Heart left ventricle (tissue), 13 donors: Measurements from ENCODE around the gene HS6ST3.

Experiments
- POLR2A ChIP-seq, 2 donors: fragments of 450-650 bp; IDR thresholded peaks; one replicate each; pipeline ENCODE4 v1.6.1; 2017; ENCODE audit warnings: antibody characterized with exemption in 2 of 2, mild to moderate bottlenecking in 2 of 2, moderate library complexity in 2 of 2
- TF ChIP-seq, protein P1 (sequence below), 12 donors: fragments of 200-600 bp; sonication (generic) in 4 of 12; IDR thresholded peaks; one replicate each; pipeline versions ENCODE4 v1.5.0 to v1.8.0; 2018 to 2022; ENCODE audit warnings: antibody characterized with exemption in 12 of 12, mild to moderate bottlenecking in 5 of 12
- donor health status: ischemic (EF 13 %, LVEDD 7.1; RV severe dilation, severe dysfunction).
- donor health status: DM: no; HTN: yes; CAD: no.
- donor health status: DM: no; HTN: no; CAD: no.
- donor health status: ischemic (EF 25% LVEDD 6.9; RV normal size, moderate dysfunction).
- donor health status: ischemic (EF 25% LVEDD 5.7; RV mildly dilated, moderate dysfunction).
- donor health status: ischemic (EF 35%, LVEDD 5.7; RV mildly dilated, moderate dysfunction).
- donor health status: nonischemic (EF 11% LVEDD 7.7; RV severe dilation, severe dysfunction).
- donor health status: DM: yes; HTN: yes; CAD: no.
- donor health status: PGD.
- donor health status: ischemic (EF 29% LVEDD 5.4; RV normal size, mild dysfunction).
- donor health status: nonischemic (EF 23%, LVEDD 6.1; RV moderate dilation, normal function).

DNA sequence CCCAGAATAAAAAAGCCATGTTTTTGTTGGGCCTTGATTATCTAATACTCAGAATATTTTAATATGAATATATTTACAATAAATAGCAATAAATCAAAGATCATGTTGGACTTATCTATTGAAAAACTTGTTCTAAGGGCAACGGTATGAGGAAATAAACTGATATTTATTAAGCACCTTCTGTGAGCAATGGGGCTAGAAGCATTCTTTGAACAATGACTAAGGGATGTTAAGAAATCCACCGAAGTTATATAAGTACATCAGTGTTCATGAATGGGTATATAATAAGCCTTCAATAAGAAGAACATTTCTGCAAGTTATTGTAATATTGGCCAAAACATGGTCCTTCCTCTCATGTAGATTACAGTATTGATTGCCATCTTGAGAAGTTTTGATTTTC lies 682.5 kb downstream of the HS6ST3 start:
- no peak for TF ChIP-seq POLR2A (IDR thresholded peaks at IDR 0.05)
- TF ChIP-seq, protein P1, sequence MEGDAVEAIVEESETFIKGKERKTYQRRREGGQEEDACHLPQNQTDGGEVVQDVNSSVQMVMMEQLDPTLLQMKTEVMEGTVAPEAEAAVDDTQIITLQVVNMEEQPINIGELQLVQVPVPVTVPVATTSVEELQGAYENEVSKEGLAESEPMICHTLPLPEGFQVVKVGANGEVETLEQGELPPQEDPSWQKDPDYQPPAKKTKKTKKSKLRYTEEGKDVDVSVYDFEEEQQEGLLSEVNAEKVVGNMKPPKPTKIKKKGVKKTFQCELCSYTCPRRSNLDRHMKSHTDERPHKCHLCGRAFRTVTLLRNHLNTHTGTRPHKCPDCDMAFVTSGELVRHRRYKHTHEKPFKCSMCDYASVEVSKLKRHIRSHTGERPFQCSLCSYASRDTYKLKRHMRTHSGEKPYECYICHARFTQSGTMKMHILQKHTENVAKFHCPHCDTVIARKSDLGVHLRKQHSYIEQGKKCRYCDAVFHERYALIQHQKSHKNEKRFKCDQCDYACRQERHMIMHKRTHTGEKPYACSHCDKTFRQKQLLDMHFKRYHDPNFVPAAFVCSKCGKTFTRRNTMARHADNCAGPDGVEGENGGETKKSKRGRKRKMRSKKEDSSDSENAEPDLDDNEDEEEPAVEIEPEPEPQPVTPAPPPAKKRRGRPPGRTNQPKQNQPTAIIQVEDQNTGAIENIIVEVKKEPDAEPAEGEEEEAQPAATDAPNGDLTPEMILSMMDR (IDR thresholded peaks at IDR 0.05): no peak
